Measurements from ENCODE around the gene ADIG.
"Not testable (repeated sequence)": the region's sequence is repeated elsewhere in the genome, so short reads cannot be mapped to it uniquely, and the experiment has no call there.

Gene ADIG

GRCh38 chr20:38573413-38573812, 7.6 kb upstream of the ADIG start:
- no peak for DNase-seq

- no peak for DNase-seq
Observed at GRCh38 chr20:38579219-38579910, 1.6 kb upstream of the ADIG start.

GRCh38 chr20:38579921-38580320, 1.1 kb upstream of the ADIG start:
- DNase-seq, result no peak

DNA sequence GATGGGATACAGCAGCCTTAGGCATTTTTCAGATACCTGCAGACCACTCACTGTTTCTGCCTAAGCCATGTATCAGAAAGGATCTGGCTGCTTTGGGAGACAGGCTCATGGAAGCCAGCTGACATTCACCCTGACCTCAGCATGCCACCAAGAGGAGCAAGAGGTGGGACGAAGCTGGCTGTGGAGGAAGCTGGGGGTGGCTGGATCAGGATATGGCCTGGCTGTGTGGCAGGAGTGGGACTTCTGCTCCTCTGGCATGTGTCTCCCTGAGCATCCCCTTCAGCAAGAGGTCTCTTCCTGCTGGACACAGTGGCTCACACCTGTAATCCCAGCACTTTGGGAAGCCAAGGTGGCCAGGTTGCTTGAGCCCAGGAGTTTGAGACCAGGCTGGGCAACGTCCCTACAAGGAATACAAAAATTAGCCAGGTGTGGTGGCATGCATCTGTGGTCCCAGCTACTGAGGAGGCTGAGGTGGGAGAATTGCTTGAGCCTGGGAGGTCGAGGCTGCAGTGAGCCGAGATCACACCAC, 897 bp downstream of the ADIG start:
- DNase-seq, result no peak

DNA sequence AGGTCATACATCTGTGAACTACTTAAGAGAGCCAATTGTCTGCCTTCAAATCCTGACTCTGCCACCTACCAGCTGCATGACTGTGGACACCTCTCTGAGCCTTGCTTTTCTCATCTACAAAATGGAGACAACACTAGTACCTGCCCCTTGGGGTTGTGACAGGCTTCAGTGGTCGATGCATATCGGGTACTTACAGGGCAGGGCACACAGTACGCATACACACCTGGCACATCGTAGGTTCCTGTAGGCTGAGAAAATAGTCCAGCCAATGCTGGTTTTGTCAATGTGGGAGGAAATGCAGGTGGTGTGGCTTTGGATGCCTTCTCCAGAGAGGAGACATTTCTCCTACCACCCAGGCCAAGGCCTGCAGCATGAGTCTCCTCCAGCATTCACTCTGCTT, 2.3 kb downstream of the ADIG start:
- DNase-seq, result no peak

DNA sequence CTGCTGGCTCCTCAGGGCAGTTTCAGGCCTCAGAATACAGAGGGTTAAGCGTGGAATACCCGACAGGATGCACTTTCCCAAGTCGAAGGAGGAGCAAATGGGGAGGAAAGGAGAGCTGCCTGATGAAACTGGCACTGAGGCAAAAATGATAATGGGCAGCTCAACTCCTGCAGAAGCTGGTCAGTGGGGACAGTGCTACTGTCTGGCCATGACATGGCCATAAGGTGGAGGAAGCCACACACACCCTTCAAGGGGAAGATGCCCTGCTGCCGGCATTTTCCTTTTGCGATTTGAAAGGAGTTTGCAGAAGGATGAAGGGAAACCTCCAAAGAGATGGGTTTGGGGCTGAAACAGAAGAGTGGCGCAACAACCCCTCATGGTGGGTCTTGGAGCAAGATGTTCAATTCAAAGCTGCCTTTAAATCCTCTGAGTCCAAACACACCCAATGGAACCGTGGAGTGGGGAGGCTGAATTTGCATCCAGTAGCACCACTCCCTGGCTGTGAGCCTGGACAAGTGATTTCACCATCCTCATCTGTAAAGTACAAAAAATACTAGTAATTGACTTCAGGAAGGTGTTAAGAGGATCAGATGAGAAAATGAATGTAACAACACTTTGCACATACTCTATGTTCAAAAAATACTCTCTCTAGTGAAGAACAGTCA, 3.2 kb downstream of the ADIG start:
- DNase-seq, result no peak

DNA sequence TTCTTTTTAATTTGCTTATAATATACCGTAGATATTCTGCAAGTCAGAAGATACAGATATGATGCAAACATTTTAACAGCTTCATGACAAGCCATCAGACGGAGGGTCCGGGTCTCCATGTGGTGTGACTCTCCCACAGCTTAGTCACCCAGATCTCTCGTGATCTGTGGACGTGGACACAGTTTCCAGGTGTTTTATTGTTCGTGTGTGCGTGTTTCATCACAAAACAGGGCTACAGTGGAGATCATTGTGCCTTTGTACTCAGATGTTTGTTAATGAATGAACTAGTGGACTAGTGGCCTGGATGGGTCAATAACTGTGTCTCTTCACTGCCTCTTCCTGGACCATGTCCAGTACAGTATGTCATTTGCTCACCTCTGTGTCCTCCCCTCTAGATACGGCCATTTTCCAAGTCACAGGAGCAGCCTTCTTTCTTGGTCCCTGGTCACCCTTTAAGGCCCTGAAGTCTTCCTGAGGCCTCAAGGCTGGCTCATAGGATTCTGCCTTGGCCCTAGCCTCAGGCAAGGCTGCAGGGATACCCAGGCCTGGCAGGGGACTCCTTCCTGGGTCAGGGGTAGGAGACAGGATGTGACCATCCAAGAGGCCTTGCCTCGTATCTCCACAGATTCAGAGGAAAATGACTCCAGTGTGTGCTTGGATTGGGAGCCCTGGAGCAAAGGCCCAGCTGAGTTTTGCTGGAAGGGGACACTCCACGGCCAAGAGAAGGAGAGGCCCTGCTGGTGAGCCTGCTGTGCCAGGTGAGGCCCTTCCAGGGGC, 4.6 kb downstream of the ADIG start:
- no peak for DNase-seq

DNA sequence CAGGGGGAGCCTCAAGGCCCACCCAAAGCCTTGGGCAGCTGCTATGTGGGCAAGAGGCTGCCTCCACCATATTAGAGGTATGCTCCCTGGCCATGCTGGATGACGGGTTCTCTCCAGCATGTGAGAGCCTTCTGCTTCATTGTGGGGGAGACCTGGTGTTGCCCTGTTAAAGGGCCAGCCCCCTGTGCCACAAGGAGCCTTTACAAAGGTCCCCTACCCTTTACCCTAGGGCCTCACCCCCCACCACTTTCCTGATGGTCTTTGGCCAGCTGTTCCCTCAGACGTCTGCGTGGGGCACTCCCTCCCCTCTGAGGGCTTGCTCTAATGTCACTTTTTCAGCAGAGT, 5.2 kb downstream of the ADIG start:
- no peak for DNase-seq

- DNase-seq, result no peak
Observed at GRCh38 chr20:38588303-38588702, 7.3 kb downstream of the ADIG start.

DNA sequence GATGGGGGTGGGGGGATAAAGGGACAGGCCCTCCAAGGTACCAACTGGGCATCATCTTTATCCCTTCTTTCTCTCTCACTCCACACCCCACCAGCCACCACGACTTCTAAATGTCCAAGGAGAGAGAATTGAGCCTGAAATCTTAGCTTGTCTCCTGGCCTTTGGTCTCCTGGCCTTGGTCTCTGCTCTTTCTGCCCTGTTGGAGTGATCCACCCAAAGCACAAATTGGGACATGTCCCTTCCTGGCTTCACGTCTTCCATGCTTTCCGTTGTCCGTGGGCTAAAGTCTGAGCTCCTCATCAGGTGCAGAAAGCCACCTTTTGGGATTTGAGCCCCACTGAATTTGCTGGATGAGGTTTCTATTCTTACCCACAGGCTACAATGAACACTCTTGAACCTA, 8.4 kb downstream of the ADIG start:
- no peak for DNase-seq

- DNase-seq, result no peak
Observed at GRCh38 chr20:38589967-38590675, 9.1 kb downstream of the ADIG start.

DNA sequence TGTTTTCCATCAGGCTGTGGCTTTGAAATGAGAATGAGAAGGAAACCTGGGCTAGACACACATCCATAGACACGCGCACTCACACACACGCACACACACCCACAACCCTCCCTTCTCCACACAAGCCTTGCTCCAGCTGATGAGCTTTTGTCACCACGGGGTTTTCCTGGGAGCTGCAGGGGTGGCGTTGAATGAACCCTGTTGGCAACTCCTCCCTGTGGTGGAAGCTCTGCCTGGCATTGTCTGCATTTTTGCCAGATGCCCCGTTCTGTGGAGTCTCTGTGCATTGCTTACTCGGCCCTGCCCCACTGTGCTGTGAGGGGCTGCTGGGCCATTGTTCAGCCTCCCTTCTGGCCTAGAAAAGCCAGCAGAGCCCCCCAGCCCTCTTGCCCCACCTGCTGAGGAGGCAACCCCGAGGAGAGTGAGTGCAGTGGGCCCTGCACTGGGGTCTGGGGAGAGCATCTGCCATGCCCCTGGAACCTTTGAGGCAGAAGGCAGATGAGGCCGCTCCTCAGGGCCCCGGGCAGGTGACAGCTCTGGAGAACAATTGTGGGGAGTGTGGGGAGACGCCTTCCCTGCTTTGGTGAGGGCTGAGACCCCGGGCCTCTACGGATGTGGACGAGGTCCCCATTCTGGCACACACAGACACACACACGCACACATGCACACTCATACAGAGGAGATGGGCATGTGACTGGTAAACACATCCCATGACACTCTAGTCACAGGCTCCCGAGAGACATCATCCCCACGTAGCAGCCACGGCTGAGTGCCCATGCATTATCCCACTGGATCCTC, 9.9 kb downstream of the ADIG start:
- no peak for DNase-seq

- no peak for DNase-seq
Observed at GRCh38 chr20:38591474-38592410, 10.7 kb downstream of the ADIG start.

DNA sequence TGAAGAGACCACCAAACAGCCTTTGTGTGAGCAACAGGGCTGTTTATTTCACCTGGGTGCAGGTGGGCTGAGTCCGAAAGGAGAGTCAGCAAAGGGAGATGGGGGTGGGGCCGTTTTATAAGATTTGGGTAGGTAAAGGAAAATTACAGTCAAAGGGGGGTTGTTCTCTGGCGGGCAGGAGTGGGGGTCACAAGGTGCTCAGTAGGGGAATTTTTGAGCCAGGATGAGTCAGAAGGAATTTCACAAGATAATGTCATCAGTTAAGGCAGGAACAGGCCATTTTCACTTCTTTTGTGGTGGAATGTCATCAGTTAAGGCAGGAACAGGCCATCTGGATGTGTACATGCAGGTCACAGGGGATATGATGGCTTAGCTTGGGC, 11.4 kb downstream of the ADIG start:
- not testable (repeated sequence) for DNase-seq

DNA sequence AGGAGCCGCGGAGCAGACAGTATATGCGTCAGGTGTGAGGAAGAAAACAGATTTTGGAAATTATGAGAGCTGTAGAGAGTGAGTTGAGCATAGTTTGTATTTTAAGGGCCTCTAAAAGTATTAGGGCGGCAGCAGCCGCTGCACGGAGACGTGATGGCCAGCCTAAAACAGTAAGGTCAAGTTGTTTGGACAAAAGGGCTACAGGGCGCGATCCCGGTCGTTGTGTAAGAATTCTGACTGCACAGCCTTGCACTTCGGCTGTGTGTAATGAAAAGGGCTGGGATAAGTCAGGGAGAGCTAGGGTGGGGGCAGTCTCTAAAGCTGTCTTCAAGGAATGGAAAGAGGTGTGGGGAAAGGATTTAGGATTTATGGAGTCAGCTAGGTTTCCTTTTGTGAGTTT, 13.3 kb downstream of the ADIG start:
- not testable (repeated sequence) for DNase-seq

DNA sequence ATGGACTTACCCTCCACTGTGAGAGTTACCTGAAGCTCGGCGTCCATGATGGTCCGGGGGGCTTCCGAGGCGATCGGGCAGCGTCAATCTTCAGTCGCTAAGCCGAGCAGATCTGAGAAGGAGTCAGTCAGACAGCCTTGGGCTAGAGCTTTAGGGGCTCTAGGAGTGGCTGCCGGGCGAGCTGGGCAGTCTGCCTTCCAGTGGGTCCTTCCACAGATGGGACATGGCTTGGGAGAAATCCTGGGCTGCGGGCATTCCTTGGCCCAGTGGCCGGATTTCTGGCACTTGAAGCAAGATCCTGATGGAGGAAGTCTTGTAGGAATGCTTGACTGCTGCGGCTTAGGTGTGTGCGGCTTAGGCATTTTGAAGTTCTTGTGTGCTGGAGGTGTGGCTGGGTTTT, 14.9 kb downstream of the ADIG start:
- DNase-seq, result not testable (repeated sequence)

GRCh38 chr20:38599410-38599882, 18.4 kb downstream of the ADIG start:
- no peak for DNase-seq

GRCh38 chr20:38600057-38600456, 19.1 kb downstream of the ADIG start:
- no peak for DNase-seq

- no peak for DNase-seq
Observed at GRCh38 chr20:38601216-38602184, 20.5 kb downstream of the ADIG start, which contains the start of gene ARHGAP40. TSS of gene ARHGAP40 (plus strand) at chr20:38601809.

DNA sequence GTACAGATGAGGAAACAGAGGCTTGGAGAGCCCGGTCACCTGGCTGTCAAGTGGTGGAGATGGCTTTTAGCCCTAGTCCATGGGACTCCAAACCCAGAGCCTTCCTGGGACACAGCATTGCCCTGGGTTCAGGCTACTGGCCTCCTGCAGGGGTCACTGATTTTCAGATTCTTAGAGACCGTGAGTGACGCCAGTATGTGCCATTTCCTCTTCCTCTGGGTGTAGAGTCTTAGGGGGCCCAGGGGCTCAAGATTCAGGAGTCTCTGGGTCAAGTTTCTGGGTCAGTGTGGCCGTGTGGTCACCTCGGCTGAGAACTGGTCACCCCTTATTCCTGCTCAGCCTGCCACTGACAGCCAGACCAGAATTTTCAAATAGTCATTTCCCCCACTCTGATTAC, 21.2 kb downstream of the ADIG start:
- no peak for DNase-seq
